HepG2 (cell line): ENCODE results near the gene CD320. TPM values are rescaled to one million over a fixed set of nuclear protein-coding genes. Genes with fewer than 3 reads are reported as not detected.

Experiments
- ATAC-seq: fragments of 200-7000 bp; cut with Tn5 transposase; 3 replicates; pipeline ENCODE4 v1.9.1; 2020; ENCODE audit warnings: mild to moderate bottlenecking, moderate library complexity
- BruUV-seq: library from RNA; stranded (reverse); fragments of 400-500 nt; replicated peaks from 2 replicates; lab custom pipeline; 2021; lab: Mats Ljungman, UMichigan
- CTCF ChIA-PET: fragments of 300-600 bp; formaldehyde crosslinking; extraction: SDS; loops from one replicate; lab custom pipeline; 2021; ENCODE audit warnings: low total read pairs, inconsistent platforms, low intra/inter-chr PET ratio; lab: Yijun Ruan, JAX
- POLR2A ChIA-PET: fragments of 350-600 bp; sonication (Branson Sonifier 250); formaldehyde crosslinking; loops from one replicate; lab custom pipeline; 2020; ENCODE audit warnings: antibody characterized with exemption, inconsistent platforms; lab: Yijun Ruan, JAX
- DNase-seq: peaks from one replicate; pipeline ENCODE4 v3.0.0-alpha.2; 2015; ENCODE audit warnings: low spot score
- FAIRE-seq: peaks from 3 replicates; lab custom pipeline; 2011; peaks lifted over from hg19 to GRCh38; lab: Jason Lieb, UNC
- H2AFZ ChIP-seq: one replicate; pipeline ENCODE4 v1.6.1; 2011; ENCODE audit warnings: low read length, inconsistent platforms
- H3K27ac ChIP-seq: fragments of 300-600 bp; 3 replicates; pipeline ENCODE4 v1.8.0; 2011; ENCODE audit warnings: mixed run types, mild to moderate bottlenecking, mixed read lengths, low read length, inconsistent platforms; ENCODE audit not compliant: insufficient read depth; ENCODE audit errors: extremely low read length
- H3K27me3 ChIP-seq, 2 experiments: fragments of 200-600 bp in 1 of 2; 2 replicates in 1 of 2; 3 replicates in 1 of 2; pipeline versions ENCODE4 v1.6.0 to v1.8.0; 2011; ENCODE audit warnings: low read length in 2 of 2, mild to moderate bottlenecking in 2 of 2, moderate library complexity in 2 of 2, inconsistent platforms in 1 of 2; ENCODE audit not compliant: insufficient read depth in 2 of 2, control insufficient read depth in 1 of 2
- H3K36me3 ChIP-seq, 2 experiments: fragments of 200-600 bp in 1 of 2; replicated peaks in 1 of 2; 2 replicates in 1 of 2; 3 replicates in 1 of 2; pipeline versions ENCODE4 v1.5.1 to v1.8.0; 2011; ENCODE audit warnings: low read length in 2 of 2, inconsistent platforms in 1 of 2; ENCODE audit not compliant: insufficient read depth in 2 of 2, control insufficient read depth in 1 of 2
- H3K4me1 ChIP-seq: 2 replicates; pipeline ENCODE4 v1.5.1; 2012; ENCODE audit warnings: low read length, inconsistent platforms; ENCODE audit not compliant: insufficient read depth
- H3K4me2 ChIP-seq: 2 replicates; pipeline ENCODE4 v1.6.0; 2011; ENCODE audit warnings: low read depth, low read length, inconsistent platforms
- H3K4me3 ChIP-seq, 3 experiments: fragments of 200-600 bp in 1 of 3; sonication (generic), shearing (Covaris generic) in 1 of 3; replicated peaks in 1 of 3; 2 replicates each; pipeline ENCODE4 v1.5.1; 2011 to 2016; ENCODE audit warnings: low read length in 3 of 3, inconsistent platforms in 2 of 3, low read depth in 2 of 3, mild to moderate bottlenecking in 2 of 3, control low read depth in 1 of 3, mixed read lengths in 1 of 3; ENCODE audit not compliant: insufficient read depth in 1 of 3
- H3K79me2 ChIP-seq: one replicate; pipeline ENCODE4 v1.6.1; 2011; ENCODE audit warnings: low read length, inconsistent platforms; ENCODE audit not compliant: insufficient read depth
- H3K9ac ChIP-seq: 2 replicates; pipeline ENCODE4 v1.6.0; 2011; ENCODE audit warnings: mild to moderate bottlenecking, low read depth, low read length, inconsistent platforms; ENCODE audit not compliant: insufficient read depth
- H3K9me3 ChIP-seq: 2 replicates; pipeline ENCODE4 v1.5.1; 2012; ENCODE audit warnings: mild to moderate bottlenecking, low read length
- H4K20me1 ChIP-seq: 2 replicates; pipeline ENCODE4 v1.6.0; 2011; ENCODE audit warnings: inconsistent platforms, mild to moderate bottlenecking, low read length, moderate library complexity; ENCODE audit not compliant: insufficient read depth
- HOXA7 ChIP-seq: sonication (generic); formaldehyde crosslinking; IDR thresholded peaks from 2 replicates; pipeline ENCODE4 v1.8.1; 2022; ENCODE audit warnings: mild to moderate bottlenecking, missing genetic modification reagents, moderate library complexity
- MAZ ChIP-seq, 2 experiments: sonication (generic) in 1 of 2; formaldehyde crosslinking in 1 of 2; IDR thresholded peaks; 2 replicates each; pipeline versions ENCODE4 v1.5.0 to v1.6.1; 2012 to 2020; ENCODE audit warnings: low read depth in 2 of 2, mild to moderate bottlenecking in 2 of 2, borderline replicate concordance in 1 of 2, improper control_type of control experiment in 1 of 2, low read length in 1 of 2, missing genetic modification reagents in 1 of 2, moderate library complexity in 1 of 2
- NFE2L1 ChIP-seq: sonication (generic); formaldehyde crosslinking; IDR thresholded peaks from 2 replicates; pipeline ENCODE4 v1.4.0; 2020; ENCODE audit warnings: missing genetic modification reagents, mild to moderate bottlenecking, borderline replicate concordance
- RXRB ChIP-seq: IDR thresholded peaks from 2 replicates; pipeline ENCODE4 v1.6.1; 2016; ENCODE audit warnings: borderline replicate concordance, missing genetic modification reagents, missing compliant biosample characterization
- SMAD1 ChIP-seq: sonication (generic); formaldehyde crosslinking; IDR thresholded peaks from 2 replicates; pipeline ENCODE4 v1.4.0; 2020; ENCODE audit warnings: missing genetic modification reagents, low read depth, mild to moderate bottlenecking, borderline replicate concordance
- TAF1 ChIP-seq: sonication (generic); formaldehyde crosslinking; IDR thresholded peaks from 2 replicates; pipeline ENCODE4 v1.4.0; 2020; ENCODE audit warnings: missing genetic modification reagents
- ZFP36L2 ChIP-seq: sonication (generic); formaldehyde crosslinking; IDR thresholded peaks from 2 replicates; pipeline ENCODE4 v1.4.0; 2020; ENCODE audit warnings: missing genetic modification reagents
- ZIK1 ChIP-seq: sonication (generic); formaldehyde crosslinking; IDR thresholded peaks from 2 replicates; pipeline ENCODE4 v1.5.0; 2020; ENCODE audit warnings: mild to moderate bottlenecking, low read depth, missing genetic modification reagents, borderline replicate concordance
- ZNF431 ChIP-seq: sonication (generic); formaldehyde crosslinking; IDR thresholded peaks from 2 replicates; pipeline ENCODE4 v1.9.0; 2022; ENCODE audit warnings: missing genetic modification reagents, low read depth, mild to moderate bottlenecking, borderline replicate concordance
- ZNF878 ChIP-seq: sonication (generic); formaldehyde crosslinking; IDR thresholded peaks from 2 replicates; pipeline ENCODE4 v1.8.1; 2023; ENCODE audit warnings: mild to moderate bottlenecking, missing genetic modification reagents, moderate library complexity
- WGBS: methylation state at CpG from one replicate; pipeline ENCODE4 v1.1.6; 2017; ENCODE audit warnings: low lambda C conversion rate; 5-methylcytosine and 5-hydroxymethylcytosine counted together
- in situ Hi-C: cut with HindIII; loops from 2 replicates; pipeline ENCODE4 v1.10.0; 2017; ENCODE audit warnings: low pct_unique_long_range_greater_than_20kb; ENCODE audit not compliant: extremely low pct_ligation_motif_present
- intact Hi-C: fragments of 100-400 bp; cut with micrococcal nuclease; formaldehyde crosslinking; loops from one replicate; pipeline ENCODE4 v1.10.0; 2022; ENCODE audit not compliant: unreplicated experiment
- polyA plus RNA-seq, 8 experiments: library from polyadenylated mRNA; depleted of rRNA in 3 of 8; stranded (reverse) in 7 of 8; unstranded in 1 of 8; fragments of >200 nt; fragmentation: Illumina TruSeq in 4 of 8; extraction: Trizol in 4 of 8; gene quantifications; 2 replicates each; pipeline versions ENCODE4 v1.2.1 to v1.2.3, GENCODE V29; 2011 to 2016; ENCODE audit warnings: low read depth in 4 of 8, missing spikeins in 1 of 8, mixed read lengths in 1 of 8; ENCODE audit not compliant: insufficient read depth in 1 of 8
- total RNA-seq, 5 experiments: library from RNA; depleted of rRNA; stranded (reverse); fragments of >200 nt; fragmentation: Illumina TruSeq; extraction: Trizol; gene quantifications; 2 replicates each; pipeline ENCODE4 v1.2.3, GENCODE V29; 2016; ENCODE audit warnings: low read depth in 1 of 5
- TF ChIP-seq, protein P1 (sequence below): IDR thresholded peaks from 2 replicates; pipeline ENCODE4 v1.6.1; 2016

CD320 gene
- total and polyA plus RNA-seq, 2 of the 13 experiments (the other 11 are each of a cell fraction or from before 2014, with no cell fraction given) = 83.1 to 99.9 TPM

GRCh38 chr19:8305798-8306197 lies 2.4 kb downstream of the CD320 start:
- WGBS = 100% methylated on average over 2 of the region's 4 CpGs
- H3K27ac ChIP-seq = peak overlapping the region; percentile 20
- peaks cover 14 to 25% of the 10 kb centered on the region in 2 experiments; a peak in 4 of 5 replicates for H3K36me3 ChIP-seq
- peaks cover 39% of the 10 kb centered on the region for H3K4me1 ChIP-seq
- no peaks in the 10 kb centered on the region for H3K9me3 ChIP-seq
- no peak overlapping the region for H3K9ac ChIP-seq
- peak overlapping the region; percentile 98; the same call in 1 of the 2 replicates for H3K4me2 ChIP-seq
- BruUV-seq = no TSS peak
- TF ChIP-seq, protein P1, sequence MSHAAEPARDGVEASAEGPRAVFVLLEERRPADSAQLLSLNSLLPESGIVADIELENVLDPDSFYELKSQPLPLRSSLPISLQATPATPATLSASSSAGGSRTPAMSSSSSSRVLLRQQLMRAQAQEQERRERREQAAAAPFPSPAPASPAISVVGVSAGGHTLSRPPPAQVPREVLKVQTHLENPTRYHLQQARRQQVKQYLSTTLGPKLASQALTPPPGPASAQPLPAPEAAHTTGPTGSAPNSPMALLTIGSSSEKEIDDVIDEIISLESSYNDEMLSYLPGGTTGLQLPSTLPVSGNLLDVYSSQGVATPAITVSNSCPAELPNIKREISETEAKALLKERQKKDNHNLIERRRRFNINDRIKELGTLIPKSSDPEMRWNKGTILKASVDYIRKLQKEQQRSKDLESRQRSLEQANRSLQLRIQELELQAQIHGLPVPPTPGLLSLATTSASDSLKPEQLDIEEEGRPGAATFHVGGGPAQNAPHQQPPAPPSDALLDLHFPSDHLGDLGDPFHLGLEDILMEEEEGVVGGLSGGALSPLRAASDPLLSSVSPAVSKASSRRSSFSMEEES (CRISPR knock-in tag) = no peak
- TF ChIP-seq RXRB (CRISPR knock-in tag) (no peak), ZNF878 (no peak), NFE2L1 (no peak), MAZ (IDR thresholded peaks at IDR 0.05; ENCODE audit: borderline replicate concordance, low read depth, low read length) (no peak), MAZ (CRISPR knock-in tag; IDR thresholded peaks at IDR 0.05; ENCODE audit: low read depth) (no peak), SMAD1 (CRISPR knock-in tag) (no peak), ZIK1 (CRISPR knock-in tag) (no peak), ZFP36L2 (CRISPR knock-in tag) (no peak), TAF1 (CRISPR knock-in tag) (no peak), HOXA7 (CRISPR knock-in tag) (no peak), ZNF431 (CRISPR knock-in tag) (no peak)
- POLR2A ChIA-PET = interaction anchor here (5.8 kb wide), 1 partner anchor 14 kb away, joined by 39 read pairs; the partner anchor contains the start of genes NDUFA7 and RPS28
- ATAC-seq = no peak
- DNase-seq = no peak
- CTCF ChIA-PET = no interaction called here
- H3K4me3 ChIP-seq = no peak overlapping the region
- in situ Hi-C loops = loop anchor here (5.0 kb wide), 1 partner anchor 43 kb away; no protein-coding TSS in a partner anchor
- H3K27me3 ChIP-seq = no peaks in the 10 kb centered on the region
- no peak overlapping the region for H2AFZ ChIP-seq
- FAIRE-seq = no peak
- H4K20me1 ChIP-seq = no peaks in the 10 kb centered on the region
- peaks cover 17% of the 10 kb centered on the region for H3K79me2 ChIP-seq
- intact Hi-C loops = no loop called here
